GM23338 (cell line): ENCODE measurements around the gene LRRC47. TPM values are rescaled to one million over a fixed set of nuclear protein-coding genes. Genes with fewer than 3 reads are reported as not detected.

Experiments used
- ATAC-seq: fragments of 200-7000 bp; cut with Tn5 transposase; 3 replicates; pipeline ENCODE4 v1.9.1; 2020
- DNase-seq: peaks from one replicate; pipeline ENCODE4 v3.0.0-alpha.2; 2015; ENCODE audit warnings: low spot score
- H2AFZ ChIP-seq: fragments of 200-600 bp; sonication (generic); 2 replicates; pipeline ENCODE4 v1.8.0; 2016; ENCODE audit warnings: antibody characterized with exemption, mild to moderate bottlenecking, moderate library complexity
- H3F3A ChIP-seq: fragments of 200-600 bp; sonication (generic); replicated peaks from 2 replicates; pipeline ENCODE4 v1.8.0; 2017; ENCODE audit warnings: antibody characterized with exemption, mixed run types, low read depth
- H3K27ac ChIP-seq: fragments of 200-600 bp; sonication (generic); 2 replicates; pipeline ENCODE4 v1.6.1; 2016; ENCODE audit warnings: low read depth
- H3K27me3 ChIP-seq: fragments of 200-600 bp; sonication (generic); 2 replicates; pipeline ENCODE4 v1.8.0; 2016; ENCODE audit warnings: mild to moderate bottlenecking, mixed run types, moderate library complexity; ENCODE audit not compliant: insufficient read depth
- H3K36me3 ChIP-seq: fragments of 200-600 bp; sonication (generic); 2 replicates; pipeline ENCODE4 v1.8.0; 2016; ENCODE audit warnings: mild to moderate bottlenecking; ENCODE audit not compliant: insufficient read depth
- H3K4me1 ChIP-seq: fragments of 200-600 bp; sonication (generic); 2 replicates; pipeline ENCODE4 v1.8.0; 2016; ENCODE audit warnings: mild to moderate bottlenecking, moderate library complexity; ENCODE audit not compliant: insufficient read depth
- H3K4me2 ChIP-seq: fragments of 200-600 bp; sonication (generic); 2 replicates; pipeline ENCODE4 v1.7.1; 2017; ENCODE audit warnings: mixed run types
- H3K4me3 ChIP-seq: fragments of 200-600 bp; sonication (generic); 2 replicates; pipeline ENCODE4 v1.6.1; 2016; ENCODE audit warnings: mixed run types
- H3K79me2 ChIP-seq: fragments of 200-600 bp; sonication (generic); replicated peaks from 2 replicates; pipeline ENCODE4 v1.8.0; 2017; ENCODE audit warnings: mild to moderate bottlenecking; ENCODE audit not compliant: insufficient read depth
- H3K9me2 ChIP-seq: fragments of 200-600 bp; sonication (generic); 2 replicates; pipeline ENCODE4 v1.8.0; 2017; ENCODE audit not compliant: insufficient read depth
- H4K20me1 ChIP-seq: fragments of 200-600 bp; sonication (generic); replicated peaks from 2 replicates; pipeline ENCODE4 v1.8.0; 2017; ENCODE audit warnings: mild to moderate bottlenecking; ENCODE audit not compliant: insufficient read depth
- H3K27ac Mint-ChIP-seq: 2 replicates; pipeline ENCODE4 v1.8.0; 2020; ENCODE audit warnings: inconsistent platforms, mild to moderate bottlenecking, moderate library complexity, mixed read lengths
- H3K27me3 Mint-ChIP-seq: 3 replicates; pipeline ENCODE4 v1.8.0; 2022; ENCODE audit warnings: low read depth, mild to moderate bottlenecking, moderate library complexity, mixed read lengths, inconsistent platforms; ENCODE audit not compliant: insufficient read depth, poor library complexity
- H3K36me3 Mint-ChIP-seq: 3 replicates; pipeline ENCODE4 v1.8.0; 2021; ENCODE audit warnings: low read depth, mild to moderate bottlenecking, inconsistent platforms, moderate library complexity, mixed read lengths
- H3K4me1 Mint-ChIP-seq: 3 replicates; pipeline ENCODE4 v1.8.0; 2020; ENCODE audit warnings: mild to moderate bottlenecking, inconsistent platforms, mixed read lengths
- H3K4me3 Mint-ChIP-seq: 3 replicates; pipeline ENCODE4 v1.8.0; 2021; ENCODE audit warnings: moderate library complexity, mild to moderate bottlenecking, inconsistent platforms, mixed read lengths
- H3K9me3 Mint-ChIP-seq: 3 replicates; pipeline ENCODE4 v1.8.0; 2020; ENCODE audit warnings: moderate library complexity, mild to moderate bottlenecking, inconsistent platforms, mixed read lengths
- CREB1 ChIP-seq: fragments of 250-450 bp; sonication (Bioruptor Pico); IDR thresholded peaks from 2 replicates; pipeline ENCODE4 v1.5.0; 2020; ENCODE audit warnings: low read depth, mild to moderate bottlenecking, moderate library complexity
- EZH2 ChIP-seq: fragments of 200-600 bp; sonication (generic); IDR thresholded peaks from one replicate; pipeline ENCODE4 v1.8.0; 2017; ENCODE audit warnings: antibody characterized with exemption, mild to moderate bottlenecking, low read depth; ENCODE audit not compliant: unreplicated experiment
- STAT1 ChIP-seq: IDR thresholded peaks from one replicate; pipeline ENCODE4 v1.6.1; 2016; ENCODE audit warnings: antibody characterized with exemption; ENCODE audit not compliant: unreplicated experiment
- ZNF114 ChIP-seq: fragments of 250-450 bp; sonication (Bioruptor Pico); IDR thresholded peaks from 2 replicates; pipeline ENCODE4 v1.5.0; 2020; ENCODE audit warnings: mild to moderate bottlenecking, moderate library complexity
- polyA plus RNA-seq: library from polyadenylated mRNA; unstranded; fragments of >200 nt; fragmentation: Nextera tagmentation; extraction: Ambion mirVana; gene quantifications from 2 replicates; pipeline ENCODE4 v1.2.1, GENCODE V29; 2016
- total RNA-seq: library from RNA; depleted of rRNA; stranded (reverse); fragments of >200 nt; shearing (Covaris generic); gene quantifications from 2 replicates; pipeline ENCODE4 v1.2.3, GENCODE V29; 2014
- TF ChIP-seq, protein P1 (sequence below), 2 experiments: fragments of 200-600 bp in 1 of 2; sonication (generic) in 1 of 2; conservative IDR thresholded peaks; 2 replicates each; pipeline versions ENCODE4 v1.5.1 to v1.6.1; 2016 to 2017; ENCODE audit warnings: antibody characterized with exemption in 2 of 2, low read depth in 2 of 2, mild to moderate bottlenecking in 2 of 2, moderate library complexity in 1 of 2
- TF ChIP-seq, protein P2 (sequence below): fragments of 250-450 bp; sonication (Bioruptor Pico); IDR thresholded peaks from 2 replicates; pipeline ENCODE4 v1.5.0; 2020; ENCODE audit warnings: mild to moderate bottlenecking, moderate library complexity

The LRRC47 gene
- total and polyA plus RNA-seq, 2 experiments from 2014 or later = 15.8 to 76.8 TPM

DNA sequence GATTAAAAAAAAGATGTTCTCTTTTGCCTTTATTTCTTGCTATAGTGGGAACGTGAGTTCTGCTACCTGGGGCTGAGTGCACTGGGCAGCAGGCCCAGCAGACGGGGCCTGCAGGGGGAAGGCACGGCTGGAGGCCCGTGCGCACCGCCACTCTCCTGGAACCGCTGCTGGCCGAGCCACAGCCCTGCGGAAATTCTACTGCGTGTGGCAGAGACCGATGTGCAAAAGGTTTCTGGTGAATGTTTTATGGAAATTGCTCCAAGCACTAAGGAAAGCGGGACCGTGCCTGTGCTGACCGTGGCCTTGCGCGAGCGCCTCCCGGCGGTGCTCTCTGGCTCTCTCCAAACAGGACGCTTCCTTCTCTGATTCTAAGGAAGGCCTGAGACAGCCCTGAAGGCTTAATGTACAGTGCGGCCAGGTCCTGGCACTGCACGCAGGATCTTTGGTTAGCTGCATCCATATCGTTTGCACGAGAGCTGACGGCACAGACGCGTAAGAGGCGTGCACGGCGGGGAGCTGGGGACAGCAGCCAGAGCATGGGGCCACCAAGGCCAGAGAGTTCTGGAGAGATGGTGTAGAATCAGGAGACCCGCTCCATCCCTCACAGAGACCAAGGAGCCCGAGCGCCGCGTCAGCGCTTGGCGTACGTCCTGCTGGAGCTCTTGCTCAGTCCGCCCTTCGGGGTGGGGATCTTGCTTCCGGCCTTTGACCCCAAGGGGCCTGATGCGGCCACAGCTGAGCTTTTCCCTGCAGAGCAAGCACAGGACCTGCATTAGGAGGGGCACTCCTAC is 18.7 kb upstream of the LRRC47 start:
- Histone ChIP-seq H3K79me2 (no peaks in the 10 kb centered on the region), H3K4me2 (no peak overlapping the region), H4K20me1 (no peaks in the 10 kb centered on the region), H2AFZ (no peak overlapping the region), H3K27me3 (no peaks in the 10 kb centered on the region), H3K9me2 (no peaks in the 10 kb centered on the region), H3F3A (no peaks in the 10 kb centered on the region), H3K4me1 (no peaks in the 10 kb centered on the region), H3K36me3 (no peaks in the 10 kb centered on the region), H3K27ac (no peak overlapping the region), H3K4me3 (no peak overlapping the region)
- H3K36me3 Mint-ChIP-seq = peaks cover 5% of the 10 kb centered on the region; the same call in 2 of the 3 replicates
- TF ChIP-seq EZH2 = no peak
- TF ChIP-seq, protein P1, sequence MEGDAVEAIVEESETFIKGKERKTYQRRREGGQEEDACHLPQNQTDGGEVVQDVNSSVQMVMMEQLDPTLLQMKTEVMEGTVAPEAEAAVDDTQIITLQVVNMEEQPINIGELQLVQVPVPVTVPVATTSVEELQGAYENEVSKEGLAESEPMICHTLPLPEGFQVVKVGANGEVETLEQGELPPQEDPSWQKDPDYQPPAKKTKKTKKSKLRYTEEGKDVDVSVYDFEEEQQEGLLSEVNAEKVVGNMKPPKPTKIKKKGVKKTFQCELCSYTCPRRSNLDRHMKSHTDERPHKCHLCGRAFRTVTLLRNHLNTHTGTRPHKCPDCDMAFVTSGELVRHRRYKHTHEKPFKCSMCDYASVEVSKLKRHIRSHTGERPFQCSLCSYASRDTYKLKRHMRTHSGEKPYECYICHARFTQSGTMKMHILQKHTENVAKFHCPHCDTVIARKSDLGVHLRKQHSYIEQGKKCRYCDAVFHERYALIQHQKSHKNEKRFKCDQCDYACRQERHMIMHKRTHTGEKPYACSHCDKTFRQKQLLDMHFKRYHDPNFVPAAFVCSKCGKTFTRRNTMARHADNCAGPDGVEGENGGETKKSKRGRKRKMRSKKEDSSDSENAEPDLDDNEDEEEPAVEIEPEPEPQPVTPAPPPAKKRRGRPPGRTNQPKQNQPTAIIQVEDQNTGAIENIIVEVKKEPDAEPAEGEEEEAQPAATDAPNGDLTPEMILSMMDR (conservative IDR thresholded peaks at IDR 0.05; ENCODE audit: low read depth in 2 of 2) = peak in 1 of 2 experiments; percentile 14; a peak in 1 of 4 replicates
- peaks cover 2% of the 10 kb centered on the region; the same call in 1 of the 3 replicates for H3K9me3 Mint-ChIP-seq
- peaks cover 3% of the 10 kb centered on the region for H3K27me3 Mint-ChIP-seq
- peaks cover 6% of the 10 kb centered on the region for H3K4me1 Mint-ChIP-seq
- no peak overlapping the region for H3K4me3 Mint-ChIP-seq
- DNase-seq (no peak), ATAC-seq (no peak)
- H3K27ac Mint-ChIP-seq = no peak overlapping the region

DNA sequence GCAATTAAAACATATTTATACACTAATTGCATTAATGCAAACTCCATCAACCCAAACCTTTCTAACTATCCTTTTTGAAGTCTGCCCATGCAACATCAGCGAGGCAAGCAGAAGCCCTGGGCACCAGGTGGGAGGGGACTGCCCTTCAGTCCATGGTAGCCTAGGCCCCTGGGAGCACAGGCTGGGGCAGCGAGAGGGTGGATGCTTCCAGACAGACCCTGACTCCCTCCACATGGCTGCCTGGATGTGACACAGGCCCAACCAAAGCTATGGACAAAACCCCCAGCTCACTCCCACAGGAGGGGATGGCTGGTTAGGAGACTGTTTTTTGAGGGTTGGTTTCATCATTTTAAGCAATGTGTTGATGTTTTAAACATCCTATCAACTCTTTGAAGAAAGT is 17.8 kb upstream of the LRRC47 start:
- Histone ChIP-seq H3K9me2 (no peaks in the 10 kb centered on the region), H3K4me3 (no peak overlapping the region), H2AFZ (no peak overlapping the region), H3K79me2 (no peaks in the 10 kb centered on the region), H4K20me1 (no peaks in the 10 kb centered on the region), H3K27me3 (no peaks in the 10 kb centered on the region), H3F3A (no peaks in the 10 kb centered on the region), H3K27ac (no peak overlapping the region), H3K4me2 (no peak overlapping the region), H3K36me3 (no peaks in the 10 kb centered on the region), H3K4me1 (no peaks in the 10 kb centered on the region)
- no peak for DNase-seq
- peaks cover 5% of the 10 kb centered on the region; the same call in 2 of the 3 replicates for H3K36me3 Mint-ChIP-seq
- peaks cover 9% of the 10 kb centered on the region for H3K9me3 Mint-ChIP-seq
- H3K4me1 Mint-ChIP-seq = peaks cover 6% of the 10 kb centered on the region
- no peak for ATAC-seq
- H3K27ac Mint-ChIP-seq = no peak overlapping the region
- H3K4me3 Mint-ChIP-seq = no peak overlapping the region
- peaks cover 3% of the 10 kb centered on the region for H3K27me3 Mint-ChIP-seq
- TF ChIP-seq, protein P2, sequence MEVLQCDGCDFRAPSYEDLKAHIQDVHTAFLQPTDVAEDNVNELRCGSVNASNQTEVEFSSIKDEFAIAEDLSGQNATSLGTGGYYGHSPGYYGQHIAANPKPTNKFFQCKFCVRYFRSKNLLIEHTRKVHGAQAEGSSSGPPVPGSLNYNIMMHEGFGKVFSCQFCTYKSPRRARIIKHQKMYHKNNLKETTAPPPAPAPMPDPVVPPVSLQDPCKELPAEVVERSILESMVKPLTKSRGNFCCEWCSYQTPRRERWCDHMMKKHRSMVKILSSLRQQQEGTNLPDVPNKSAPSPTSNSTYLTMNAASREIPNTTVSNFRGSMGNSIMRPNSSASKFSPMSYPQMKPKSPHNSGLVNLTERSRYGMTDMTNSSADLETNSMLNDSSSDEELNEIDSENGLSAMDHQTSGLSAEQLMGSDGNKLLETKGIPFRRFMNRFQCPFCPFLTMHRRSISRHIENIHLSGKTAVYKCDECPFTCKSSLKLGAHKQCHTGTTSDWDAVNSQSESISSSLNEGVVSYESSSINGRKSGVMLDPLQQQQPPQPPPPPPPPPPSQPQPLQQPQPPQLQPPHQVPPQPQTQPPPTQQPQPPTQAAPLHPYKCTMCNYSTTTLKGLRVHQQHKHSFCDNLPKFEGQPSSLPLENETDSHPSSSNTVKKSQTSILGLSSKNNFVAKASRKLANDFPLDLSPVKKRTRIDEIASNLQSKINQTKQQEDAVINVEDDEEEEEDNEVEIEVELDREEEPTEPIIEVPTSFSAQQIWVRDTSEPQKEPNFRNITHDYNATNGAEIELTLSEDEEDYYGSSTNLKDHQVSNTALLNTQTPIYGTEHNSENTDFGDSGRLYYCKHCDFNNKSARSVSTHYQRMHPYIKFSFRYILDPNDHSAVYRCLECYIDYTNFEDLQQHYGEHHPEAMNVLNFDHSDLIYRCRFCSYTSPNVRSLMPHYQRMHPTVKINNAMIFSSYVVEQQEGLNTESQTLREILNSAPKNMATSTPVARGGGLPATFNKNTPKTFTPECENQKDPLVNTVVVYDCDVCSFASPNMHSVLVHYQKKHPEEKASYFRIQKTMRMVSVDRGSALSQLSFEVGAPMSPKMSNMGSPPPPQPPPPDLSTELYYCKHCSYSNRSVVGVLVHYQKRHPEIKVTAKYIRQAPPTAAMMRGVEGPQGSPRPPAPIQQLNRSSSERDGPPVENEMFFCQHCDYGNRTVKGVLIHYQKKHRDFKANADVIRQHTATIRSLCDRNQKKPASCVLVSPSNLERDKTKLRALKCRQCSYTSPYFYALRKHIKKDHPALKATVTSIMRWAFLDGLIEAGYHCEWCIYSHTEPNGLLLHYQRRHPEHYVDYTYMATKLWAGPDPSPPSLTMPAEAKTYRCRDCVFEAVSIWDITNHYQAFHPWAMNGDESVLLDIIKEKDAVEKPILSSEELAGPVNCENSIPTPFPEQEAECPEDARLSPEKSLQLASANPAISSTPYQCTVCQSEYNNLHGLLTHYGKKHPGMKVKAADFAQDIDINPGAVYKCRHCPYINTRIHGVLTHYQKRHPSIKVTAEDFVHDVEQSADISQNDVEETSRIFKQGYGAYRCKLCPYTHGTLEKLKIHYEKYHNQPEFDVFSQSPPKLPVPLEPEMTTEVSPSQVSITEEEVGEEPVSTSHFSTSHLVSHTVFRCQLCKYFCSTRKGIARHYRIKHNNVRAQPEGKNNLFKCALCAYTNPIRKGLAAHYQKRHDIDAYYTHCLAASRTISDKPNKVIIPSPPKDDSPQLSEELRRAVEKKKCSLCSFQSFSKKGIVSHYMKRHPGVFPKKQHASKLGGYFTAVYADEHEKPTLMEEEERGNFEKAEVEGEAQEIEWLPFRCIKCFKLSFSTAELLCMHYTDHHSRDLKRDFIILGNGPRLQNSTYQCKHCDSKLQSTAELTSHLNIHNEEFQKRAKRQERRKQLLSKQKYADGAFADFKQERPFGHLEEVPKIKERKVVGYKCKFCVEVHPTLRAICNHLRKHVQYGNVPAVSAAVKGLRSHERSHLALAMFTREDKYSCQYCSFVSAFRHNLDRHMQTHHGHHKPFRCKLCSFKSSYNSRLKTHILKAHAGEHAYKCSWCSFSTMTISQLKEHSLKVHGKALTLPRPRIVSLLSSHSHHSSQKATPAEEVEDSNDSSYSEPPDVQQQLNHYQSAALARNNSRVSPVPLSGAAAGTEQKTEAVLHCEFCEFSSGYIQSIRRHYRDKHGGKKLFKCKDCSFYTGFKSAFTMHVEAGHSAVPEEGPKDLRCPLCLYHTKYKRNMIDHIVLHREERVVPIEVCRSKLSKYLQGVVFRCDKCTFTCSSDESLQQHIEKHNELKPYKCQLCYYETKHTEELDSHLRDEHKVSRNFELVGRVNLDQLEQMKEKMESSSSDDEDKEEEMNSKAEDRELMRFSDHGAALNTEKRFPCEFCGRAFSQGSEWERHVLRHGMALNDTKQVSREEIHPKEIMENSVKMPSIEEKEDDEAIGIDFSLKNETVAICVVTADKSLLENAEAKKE (CRISPR knock-in tag) = no peak
- TF ChIP-seq CREB1 (CRISPR knock-in tag) (no peak), STAT1 (no peak), EZH2 (no peak), ZNF114 (CRISPR knock-in tag) (no peak)
- TF ChIP-seq, protein P1 (conservative IDR thresholded peaks at IDR 0.05; ENCODE audit: low read depth in 2 of 2) = no peak
